ENCODE data around the gene VPS13D. TPM values are rescaled to one million over a fixed set of nuclear protein-coding genes. Genes with fewer than 3 reads are reported as not detected.

VPS13D gene
- polyA plus RNA-seq, 1 of the 3 experiments (the other 2 are of a cell fraction), result 15.0 TPM

DNA sequence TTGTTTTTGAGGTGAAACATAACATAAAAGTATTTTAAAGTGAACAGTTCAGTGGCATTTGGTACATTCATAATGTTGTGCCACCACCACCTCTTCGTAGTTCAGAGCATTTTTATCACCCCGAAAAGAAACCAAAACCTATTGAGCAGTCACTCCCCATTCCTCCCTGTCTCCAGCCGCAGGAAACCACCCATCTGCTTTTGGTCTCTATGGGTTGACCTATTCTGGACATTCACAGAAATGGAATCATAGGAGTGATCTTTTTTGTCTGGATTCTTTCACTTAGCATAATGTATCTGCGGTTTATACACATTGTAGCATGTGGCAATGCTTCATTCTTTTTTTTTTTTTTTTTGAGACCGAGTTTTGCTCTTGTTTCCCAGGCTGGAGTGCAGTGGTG, 141.2 kb downstream of the VPS13D start (continued):
- TF ChIP-seq MEF2A (IDR thresholded peaks at IDR 0.05; ENCODE audit: borderline replicate concordance, low read depth), result no peak
- TF ChIP-seq GATA2 (CRISPR knock-in tag; IDR thresholded peaks at IDR 0.05), result no peak
- no peak for TF ChIP-seq FOXM1 (IDR thresholded peaks at IDR 0.05; ENCODE audit: low read depth)
- TF ChIP-seq RXRA (IDR thresholded peaks at IDR 0.05; ENCODE audit: borderline replicate concordance, low read depth), result no peak
- no peak for TF ChIP-seq EZH2phosphoT487 (IDR thresholded peaks at IDR 0.05; ENCODE audit: borderline replicate concordance, low read depth)

DNA sequence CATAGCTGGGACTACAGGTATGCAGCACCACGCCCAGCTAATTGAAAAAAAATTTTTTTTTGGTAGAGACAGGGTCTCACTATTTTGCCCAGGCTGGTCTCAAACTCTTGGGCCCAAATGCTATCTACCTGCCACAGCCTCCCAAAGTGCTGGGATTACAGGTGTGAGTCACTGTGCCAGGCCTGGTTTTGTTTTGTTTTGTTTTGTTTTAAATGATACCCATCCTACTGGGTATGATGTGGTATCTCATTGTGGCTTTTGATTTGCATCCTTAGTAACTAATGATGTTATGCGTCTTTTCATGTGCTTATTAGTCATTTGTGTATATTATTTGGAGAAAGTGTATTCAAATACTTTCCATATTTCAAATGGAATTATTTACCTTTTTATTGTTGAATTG, 142.3 kb downstream of the VPS13D start:
- Histone ChIP-seq H3K9ac (no peak overlapping the region), H2AFZ (ENCODE audit: low read depth) (no peak overlapping the region), H3K27ac (ENCODE audit: low read depth in 2 of 2, low read length in 1 of 2) (no peak overlapping the region), H3F3A (replicated peaks; ENCODE audit: insufficient read depth) (no peaks in the 10 kb centered on the region), H3K27me3 (ENCODE audit: insufficient read depth) (no peaks in the 10 kb centered on the region), H3K9me3 (no peaks in the 10 kb centered on the region), H3K36me3 (replicated peaks in 1 of 2; ENCODE audit: control insufficient read depth in 1 of 2, insufficient read depth in 2 of 2, low read length in 1 of 2) (peaks cover 21 to 28% of the 10 kb centered on the region in 2 experiments), H3K79me2 (ENCODE audit: insufficient read depth) (no peaks in the 10 kb centered on the region), H3K4me1 (ENCODE audit: control insufficient read depth in 1 of 2, insufficient read depth in 2 of 2, low read depth in 1 of 2, low read length in 1 of 2) (peaks cover 11 to 12% of the 10 kb centered on the region in 2 experiments), H3K9me2 (no peaks in the 10 kb centered on the region), H3K4me3 (ENCODE audit: low read depth in 2 of 2, low read length in 1 of 2) (no peak overlapping the region), H4K20me1 (ENCODE audit: insufficient read depth) (no peaks in the 10 kb centered on the region), H3K4me2 (no peak overlapping the region)
- POLR2A ChIA-PET, result no interaction called here
- DNase-seq, result no peak
- TF ChIP-seq FOXM1 (IDR thresholded peaks at IDR 0.05; ENCODE audit: low read depth) (no peak), RAD21 (IDR thresholded peaks at IDR 0.05; ENCODE audit: low read length) (no peak), TCF12 (IDR thresholded peaks at IDR 0.05) (no peak), EP300 (IDR thresholded peaks at IDR 0.05; ENCODE audit: borderline replicate concordance in 1 of 2, low read depth in 1 of 2, low read length in 1 of 2) (no peak)
- TF ChIP-seq, protein P1, sequence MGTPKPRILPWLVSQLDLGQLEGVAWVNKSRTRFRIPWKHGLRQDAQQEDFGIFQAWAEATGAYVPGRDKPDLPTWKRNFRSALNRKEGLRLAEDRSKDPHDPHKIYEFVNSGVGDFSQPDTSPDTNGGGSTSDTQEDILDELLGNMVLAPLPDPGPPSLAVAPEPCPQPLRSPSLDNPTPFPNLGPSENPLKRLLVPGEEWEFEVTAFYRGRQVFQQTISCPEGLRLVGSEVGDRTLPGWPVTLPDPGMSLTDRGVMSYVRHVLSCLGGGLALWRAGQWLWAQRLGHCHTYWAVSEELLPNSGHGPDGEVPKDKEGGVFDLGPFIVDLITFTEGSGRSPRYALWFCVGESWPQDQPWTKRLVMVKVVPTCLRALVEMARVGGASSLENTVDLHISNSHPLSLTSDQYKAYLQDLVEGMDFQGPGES (IDR thresholded peaks at IDR 0.05; ENCODE audit: low read depth, low read length), result no peak
- CTCF ChIA-PET, result no interaction called here
- 92% methylated on average over 2 of the region's 2 CpGs for WGBS (ENCODE audit: low lambda C conversion rate)

DNA sequence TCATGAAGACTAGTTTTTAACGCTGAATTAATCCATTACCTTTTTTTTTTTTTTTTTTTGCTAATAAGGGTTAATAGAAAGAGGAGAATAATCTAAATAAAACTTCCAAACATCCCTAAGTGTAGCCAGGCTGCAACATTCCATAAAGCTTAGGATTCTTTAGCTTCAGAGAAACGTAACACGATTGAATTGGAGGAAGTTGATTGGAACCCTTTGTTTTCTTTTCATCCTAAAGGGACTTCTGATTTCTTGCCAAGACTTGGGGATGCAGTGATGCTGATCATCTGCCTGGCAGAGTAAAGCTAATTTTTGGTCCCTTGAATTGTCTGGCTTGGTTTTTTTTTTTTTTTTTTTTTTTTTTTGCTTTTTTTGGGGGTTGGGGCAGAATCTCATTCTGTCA, 142.9 kb downstream of the VPS13D start:
- ChIA-PET CTCF (no interaction called here), POLR2A (no interaction called here)
- H3F3A ChIP-seq (replicated peaks; ENCODE audit: insufficient read depth), result no peaks in the 10 kb centered on the region
- no peak for DNase-seq
- no peaks in the 10 kb centered on the region for H4K20me1 ChIP-seq (ENCODE audit: insufficient read depth)
- no peak overlapping the region for H3K4me3 ChIP-seq (ENCODE audit: low read depth in 2 of 2, low read length in 1 of 2)
- H3K79me2 ChIP-seq (ENCODE audit: insufficient read depth), result no peaks in the 10 kb centered on the region
- H3K9ac ChIP-seq, result no peak overlapping the region
- peaks cover 11 to 12% of the 10 kb centered on the region in 2 experiments for H3K4me1 ChIP-seq (ENCODE audit: control insufficient read depth in 1 of 2, insufficient read depth in 2 of 2, low read depth in 1 of 2, low read length in 1 of 2)
- H3K9me3 ChIP-seq, result no peaks in the 10 kb centered on the region
- no peak overlapping the region for H3K27ac ChIP-seq (ENCODE audit: low read depth in 2 of 2, low read length in 1 of 2)
- no peaks in the 10 kb centered on the region for H3K9me2 ChIP-seq
- no peak overlapping the region for H3K4me2 ChIP-seq
- H2AFZ ChIP-seq (ENCODE audit: low read depth), result no peak overlapping the region
- TF ChIP-seq NRF1 (IDR thresholded peaks at IDR 0.05; ENCODE audit: low read depth, low read length) (no peak), EZH2phosphoT487 (IDR thresholded peaks at IDR 0.05; ENCODE audit: borderline replicate concordance, low read depth) (no peak), EP300 (IDR thresholded peaks at IDR 0.05; ENCODE audit: borderline replicate concordance in 1 of 2, low read depth in 1 of 2, low read length in 1 of 2) (no peak), NFIC (IDR thresholded peaks at IDR 0.05; ENCODE audit: borderline replicate concordance) (no peak), TCF12 (IDR thresholded peaks at IDR 0.05) (no peak)
- TF ChIP-seq, protein P2, sequence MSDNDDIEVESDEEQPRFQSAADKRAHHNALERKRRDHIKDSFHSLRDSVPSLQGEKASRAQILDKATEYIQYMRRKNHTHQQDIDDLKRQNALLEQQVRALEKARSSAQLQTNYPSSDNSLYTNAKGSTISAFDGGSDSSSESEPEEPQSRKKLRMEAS (IDR thresholded peaks at IDR 0.05; ENCODE audit: low read depth), result no peak
- 97% methylated on average over 3 of the region's 3 CpGs for WGBS (ENCODE audit: low lambda C conversion rate)
- no peaks in the 10 kb centered on the region for H3K27me3 ChIP-seq (ENCODE audit: insufficient read depth)
- H3K36me3 ChIP-seq (replicated peaks in 1 of 2; ENCODE audit: control insufficient read depth in 1 of 2, insufficient read depth in 2 of 2, low read length in 1 of 2), result peaks cover 21 to 31% of the 10 kb centered on the region in 2 experiments

Data from SK-N-SH (cell line).